Measurements from ENCODE around the gene SMAD3.

The SMAD3 gene

GRCh38 chr15:67094001-67094826, 28.8 kb downstream of the SMAD3 start:
- FAIRE-seq, result no peak
- no peak for DNase-seq (ENCODE audit: insufficient read length, low spot score)

GRCh38 chr15:67095912-67096311, 30.5 kb downstream of the SMAD3 start:
- FAIRE-seq (no peak), DNase-seq (ENCODE audit: insufficient read length, low spot score) (no peak)

GRCh38 chr15:67096546-67097294, 31.3 kb downstream of the SMAD3 start:
- DNase-seq (ENCODE audit: insufficient read length, low spot score) (no peak), FAIRE-seq (no peak)

GRCh38 chr15:67097424-67097823, 32.0 kb downstream of the SMAD3 start:
- DNase-seq (ENCODE audit: insufficient read length, low spot score) (no peak), FAIRE-seq (no peak)

- no peak for DNase-seq (ENCODE audit: insufficient read length, low spot score)
These were observed 32.7 kb downstream of the SMAD3 start for GRCh38 chr15:67097930-67098740.

GRCh38 chr15:67098768-67099282, 33.4 kb downstream of the SMAD3 start:
- no peak for FAIRE-seq
- no peak for DNase-seq (ENCODE audit: insufficient read length, low spot score)

More at GRCh38 chr15:67097930-67098740, 32.7 kb downstream of the SMAD3 start:
- FAIRE-seq, result no peak

GRCh38 chr15:67100124-67100791, 34.9 kb downstream of the SMAD3 start:
- FAIRE-seq (no peak), DNase-seq (ENCODE audit: insufficient read length, low spot score) (no peak)

- peak; percentile 92 for FAIRE-seq
- DNase-seq (ENCODE audit: insufficient read length, low spot score), result no peak
These were observed 35.6 kb downstream of the SMAD3 start for GRCh38 chr15:67100801-67101581.

GRCh38 chr15:67101911-67102598, 36.7 kb downstream of the SMAD3 start:
- FAIRE-seq (peak; percentile 93), DNase-seq (ENCODE audit: insufficient read length, low spot score) (no peak)

- FAIRE-seq (no peak), DNase-seq (ENCODE audit: insufficient read length, low spot score) (no peak)
These were observed 37.2 kb downstream of the SMAD3 start for GRCh38 chr15:67102599-67102929.

- no peak for FAIRE-seq
- DNase-seq (ENCODE audit: insufficient read length, low spot score), result no peak
These were observed 37.6 kb downstream of the SMAD3 start for GRCh38 chr15:67103021-67103420.

GRCh38 chr15:67103432-67103831, 38.0 kb downstream of the SMAD3 start:
- FAIRE-seq (no peak), DNase-seq (ENCODE audit: insufficient read length, low spot score) (no peak)

GRCh38 chr15:67103869-67104268, 38.5 kb downstream of the SMAD3 start:
- no peak for DNase-seq (ENCODE audit: insufficient read length, low spot score)

GRCh38 chr15:67104510-67104909, 39.1 kb downstream of the SMAD3 start:
- no peak for FAIRE-seq
- DNase-seq (ENCODE audit: insufficient read length, low spot score), result no peak

More at GRCh38 chr15:67103869-67104268, 38.5 kb downstream of the SMAD3 start:
- FAIRE-seq, result no peak

- FAIRE-seq, result no peak
- DNase-seq (ENCODE audit: insufficient read length, low spot score), result no peak
These were observed 39.9 kb downstream of the SMAD3 start for GRCh38 chr15:67105065-67105951.

GRCh38 chr15:67105991-67106763, 40.8 kb downstream of the SMAD3 start:
- DNase-seq (ENCODE audit: insufficient read length, low spot score) (no peak), FAIRE-seq (no peak)

- no peak for DNase-seq (ENCODE audit: insufficient read length, low spot score)
- no peak for FAIRE-seq
These were observed 41.3 kb downstream of the SMAD3 start for GRCh38 chr15:67106764-67107013.

Measured in GM19239 (cell line).